ENCODE results near the gene CARD14. TPM values are rescaled to one million over a fixed set of nuclear protein-coding genes. Genes with fewer than 3 reads are reported as not detected.

The CARD14 gene
- total RNA-seq, 1 donor from 2014 or later = 1.7 TPM

DNA sequence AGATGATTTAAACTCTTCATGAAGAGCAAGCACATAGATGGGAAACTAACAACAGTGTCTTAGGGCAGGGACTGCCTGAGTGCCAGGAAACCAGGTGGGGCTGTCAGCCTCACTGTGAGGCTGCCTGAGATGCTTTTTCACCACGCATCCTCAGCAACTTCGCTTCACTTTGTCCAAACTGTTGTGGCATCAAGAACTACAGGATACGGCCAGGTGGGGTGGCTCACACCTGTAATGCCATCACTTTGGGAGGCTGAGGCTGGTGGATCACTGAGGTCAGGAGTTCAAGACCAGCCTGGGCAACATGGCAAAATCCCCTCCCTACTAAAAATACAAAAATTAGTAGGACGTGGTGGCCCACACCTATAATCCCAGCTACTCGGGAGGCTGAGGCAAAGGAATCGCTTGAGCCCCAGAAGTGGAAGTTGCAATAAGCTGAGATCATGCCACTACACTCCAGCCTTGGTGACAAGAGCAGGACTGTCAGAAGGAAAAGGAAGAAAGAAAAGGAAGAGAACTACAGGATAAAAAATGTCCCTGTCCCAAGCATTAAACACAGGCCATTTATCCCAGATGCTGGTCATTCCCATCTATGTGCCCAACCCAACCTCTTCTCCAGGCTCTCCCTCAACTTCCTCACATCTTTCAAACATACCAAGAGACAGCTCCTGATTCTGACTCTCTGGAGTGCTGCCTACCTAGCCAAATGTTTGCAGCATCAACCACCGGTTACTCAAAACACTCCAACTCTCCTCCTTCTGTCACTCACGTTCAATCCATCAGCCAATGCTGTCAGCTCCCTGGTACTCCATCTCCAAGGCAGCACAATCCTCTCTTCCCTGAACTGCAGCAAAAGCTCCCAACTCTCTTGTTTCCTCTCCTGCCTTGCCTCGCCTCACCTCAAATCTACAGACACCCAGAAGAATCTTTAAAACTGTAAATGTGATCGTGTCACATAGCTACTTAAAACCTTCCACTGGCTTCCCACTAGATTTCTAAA is 24.5 kb upstream of the CARD14 start:
- peak overlapping the region; percentile 91 for H3K4me3 Mint-ChIP-seq
- no peaks in the 10 kb centered on the region for H3K9me3 Mint-ChIP-seq
- TF ChIP-seq, protein P1, sequence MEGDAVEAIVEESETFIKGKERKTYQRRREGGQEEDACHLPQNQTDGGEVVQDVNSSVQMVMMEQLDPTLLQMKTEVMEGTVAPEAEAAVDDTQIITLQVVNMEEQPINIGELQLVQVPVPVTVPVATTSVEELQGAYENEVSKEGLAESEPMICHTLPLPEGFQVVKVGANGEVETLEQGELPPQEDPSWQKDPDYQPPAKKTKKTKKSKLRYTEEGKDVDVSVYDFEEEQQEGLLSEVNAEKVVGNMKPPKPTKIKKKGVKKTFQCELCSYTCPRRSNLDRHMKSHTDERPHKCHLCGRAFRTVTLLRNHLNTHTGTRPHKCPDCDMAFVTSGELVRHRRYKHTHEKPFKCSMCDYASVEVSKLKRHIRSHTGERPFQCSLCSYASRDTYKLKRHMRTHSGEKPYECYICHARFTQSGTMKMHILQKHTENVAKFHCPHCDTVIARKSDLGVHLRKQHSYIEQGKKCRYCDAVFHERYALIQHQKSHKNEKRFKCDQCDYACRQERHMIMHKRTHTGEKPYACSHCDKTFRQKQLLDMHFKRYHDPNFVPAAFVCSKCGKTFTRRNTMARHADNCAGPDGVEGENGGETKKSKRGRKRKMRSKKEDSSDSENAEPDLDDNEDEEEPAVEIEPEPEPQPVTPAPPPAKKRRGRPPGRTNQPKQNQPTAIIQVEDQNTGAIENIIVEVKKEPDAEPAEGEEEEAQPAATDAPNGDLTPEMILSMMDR (conservative IDR thresholded peaks at IDR 0.05) = no peak
- peaks cover 10% of the 10 kb centered on the region for H3K36me3 Mint-ChIP-seq (ENCODE audit: low read depth)
- no peaks in the 10 kb centered on the region for H3K27me3 Mint-ChIP-seq (ENCODE audit: low read depth)
- no peak overlapping the region for H3K27ac Mint-ChIP-seq (ENCODE audit: unreplicated experiment)
- no peak for DNase-seq (ENCODE audit: low read depth, low spot score)
- H3K4me1 Mint-ChIP-seq = peaks cover 33% of the 10 kb centered on the region

- Mint-ChIP-seq H3K27ac (ENCODE audit: unreplicated experiment) (peak overlapping the region; percentile 65), H3K4me1 (peaks cover 37% of the 10 kb centered on the region), H3K36me3 (ENCODE audit: low read depth) (peaks cover 7% of the 10 kb centered on the region), H3K27me3 (ENCODE audit: low read depth) (no peaks in the 10 kb centered on the region), H3K9me3 (no peaks in the 10 kb centered on the region), H3K4me3 (peak overlapping the region; percentile 96)
- TF ChIP-seq, protein P1 (conservative IDR thresholded peaks at IDR 0.05) = no peak
- no peak for DNase-seq (ENCODE audit: low read depth, low spot score)
These were observed 23.5 kb upstream of the CARD14 start for GRCh38 chr17:80146121-80147034.

DNA sequence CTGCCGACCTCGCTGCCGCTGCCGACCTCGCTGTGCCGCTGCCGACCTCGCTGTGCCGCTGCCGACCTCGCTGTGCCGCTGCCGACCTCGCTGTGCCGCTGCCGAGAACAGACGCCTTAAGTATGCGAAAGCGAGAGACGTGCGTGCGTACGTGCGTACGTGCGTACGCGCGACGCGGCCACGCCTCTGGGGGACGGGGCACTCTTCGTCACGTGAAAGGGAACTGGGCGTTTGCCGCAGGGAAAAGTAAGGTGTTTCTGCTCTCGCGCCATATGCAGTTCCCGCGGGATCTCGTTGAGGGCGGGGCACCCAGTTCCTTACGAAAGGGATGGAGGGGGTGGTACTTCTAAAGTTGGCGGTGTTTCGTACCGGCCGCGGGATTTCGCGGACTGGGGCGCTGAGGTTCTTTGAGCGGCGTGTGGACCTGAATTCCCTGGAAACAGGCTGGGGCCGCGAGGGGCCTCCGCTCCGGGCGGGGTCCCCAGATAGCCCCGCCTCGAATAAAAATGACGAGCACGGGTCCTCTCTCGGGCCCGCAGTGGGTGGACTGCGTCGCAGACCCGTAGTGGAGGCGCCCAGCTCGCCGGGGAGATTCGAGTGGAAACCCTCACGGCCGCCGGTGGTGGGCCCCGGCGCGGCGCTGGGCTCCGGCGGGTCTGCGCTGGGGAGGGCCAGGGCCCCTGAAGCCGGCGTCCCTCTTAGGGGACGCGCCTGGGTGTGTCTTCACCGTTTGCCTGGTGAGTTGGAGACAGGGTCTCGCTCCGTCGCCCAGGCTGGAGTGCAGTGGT is 22.6 kb upstream of the CARD14 start, which contains the start of gene EIF4A3:
Gene EIF4A3 (minus strand): TSS at position 94 of the 788 bp plus-strand sequence. CDS start 167 bp downstream, outside the sequence.
- H3K27me3 Mint-ChIP-seq (ENCODE audit: low read depth) = no peaks in the 10 kb centered on the region
- peak within 1 kb of the TSS; percentile 96 for H3K4me3 Mint-ChIP-seq
- H3K27ac Mint-ChIP-seq (ENCODE audit: unreplicated experiment) = peak within 1 kb of the TSS; percentile 65
- H3K36me3 Mint-ChIP-seq (ENCODE audit: low read depth) = peaks cover 2% of the 10 kb centered on the region
- H3K9me3 Mint-ChIP-seq = no peaks in the 10 kb centered on the region
- TF ChIP-seq, protein P1 (conservative IDR thresholded peaks at IDR 0.05) = no peak
- H3K4me1 Mint-ChIP-seq = peaks cover 37% of the 10 kb centered on the region
- DNase-seq (ENCODE audit: low read depth, low spot score) = peak; percentile 91

- Mint-ChIP-seq H3K4me1 (peaks cover 36% of the 10 kb centered on the region), H3K9me3 (peaks cover 8% of the 10 kb centered on the region), H3K27me3 (ENCODE audit: low read depth) (no peaks in the 10 kb centered on the region), H3K27ac (ENCODE audit: unreplicated experiment) (no peak overlapping the region), H3K4me3 (peak overlapping the region; percentile 79), H3K36me3 (ENCODE audit: low read depth) (peaks cover 4% of the 10 kb centered on the region)
- TF ChIP-seq, protein P1 (conservative IDR thresholded peaks at IDR 0.05) = no peak
- no peak for DNase-seq (ENCODE audit: low read depth, low spot score)
These were observed 18.5 kb upstream of the CARD14 start for GRCh38 chr17:80151333-80151732.
